HUDEP-2 (cell line): ENCODE results near the gene CFAP43.

Experiments
- DNase-seq, 76 experiments: peaks; one replicate each; lab custom pipeline; 2025; ENCODE audit not compliant: unreplicated experiment in 76 of 76; lab: John Stamatoyannopoulos, UW

Gene CFAP43

DNA sequence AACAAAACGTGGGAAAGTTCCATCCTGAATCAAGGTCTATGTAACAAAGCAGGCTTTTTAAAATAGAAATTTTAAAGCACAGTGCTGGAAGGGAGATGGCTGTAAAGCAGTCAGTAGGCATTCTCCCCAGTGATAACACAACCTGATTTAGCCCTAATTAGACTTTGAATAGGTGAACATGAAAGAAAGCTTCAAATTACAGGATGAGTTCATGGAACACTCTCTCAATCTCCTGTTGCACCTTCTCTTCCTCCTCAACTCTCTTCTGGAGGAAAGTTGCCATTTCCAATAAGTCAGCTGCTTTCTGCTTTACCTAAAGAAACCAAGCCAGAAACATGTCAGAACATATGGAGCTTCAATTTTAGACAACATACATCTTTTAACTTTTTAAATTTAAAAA, 90.1 kb downstream of the CFAP43 start:
- DNase-seq = no peak

DNA sequence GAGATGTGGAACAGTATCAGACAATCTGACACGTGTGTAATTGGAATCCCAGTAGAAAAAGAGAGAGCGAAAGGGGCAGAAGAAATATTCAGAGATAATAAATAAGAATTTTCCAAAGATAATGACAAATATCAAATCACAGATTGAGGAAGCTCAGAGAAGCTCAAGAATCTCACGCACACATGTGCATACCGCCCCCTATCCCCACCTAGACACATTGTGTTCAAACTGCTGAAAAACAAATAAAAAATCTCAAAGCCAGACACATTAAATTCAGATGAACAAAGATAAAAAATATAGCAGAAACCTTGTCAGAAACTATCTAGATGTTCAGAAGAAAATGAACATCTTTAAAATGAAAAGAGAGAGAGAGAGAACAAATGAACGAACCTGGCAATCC, 92.9 kb downstream of the CFAP43 start:
- DNase-seq = peak in 1 of 76 experiments; percentile 5

DNA sequence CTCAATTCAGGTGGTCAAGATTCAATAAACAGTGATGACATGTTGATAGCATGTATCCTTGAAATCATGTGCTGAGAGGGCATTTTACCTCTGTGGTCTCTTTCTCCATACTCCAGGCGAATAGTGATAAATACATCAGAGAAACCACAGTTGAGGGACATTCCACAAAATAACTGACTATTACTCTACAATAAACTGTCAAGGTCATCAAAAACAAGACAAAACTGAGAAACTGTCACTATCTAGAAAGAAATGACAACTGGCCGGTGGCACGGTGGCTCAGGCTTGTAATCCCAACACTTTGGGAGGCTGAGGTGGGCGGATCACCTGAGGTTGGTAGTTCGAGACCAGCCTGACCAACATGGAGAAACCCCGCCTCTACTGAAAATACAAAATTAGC, 94.0 kb downstream of the CFAP43 start:
- DNase-seq = no peak

DNA sequence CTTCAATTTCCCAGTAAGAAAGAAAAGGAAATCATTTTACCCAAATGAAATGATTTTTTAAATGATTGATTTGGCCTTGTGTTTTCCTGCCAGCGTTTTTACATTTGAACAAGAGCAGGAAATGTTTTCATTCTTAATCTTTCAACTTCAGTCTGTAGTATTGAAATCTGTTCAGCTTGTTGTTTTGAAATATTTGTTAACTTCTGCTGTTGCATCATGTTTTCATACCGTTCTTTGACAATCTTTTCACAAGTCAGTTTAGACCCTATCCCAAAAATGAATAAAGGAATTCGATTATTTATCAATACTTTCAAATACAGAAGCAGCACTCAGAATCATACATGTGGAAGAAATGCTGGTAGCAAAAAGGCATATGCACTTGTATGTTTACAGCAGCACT, 102.1 kb downstream of the CFAP43 start:
- no peak for DNase-seq

DNA sequence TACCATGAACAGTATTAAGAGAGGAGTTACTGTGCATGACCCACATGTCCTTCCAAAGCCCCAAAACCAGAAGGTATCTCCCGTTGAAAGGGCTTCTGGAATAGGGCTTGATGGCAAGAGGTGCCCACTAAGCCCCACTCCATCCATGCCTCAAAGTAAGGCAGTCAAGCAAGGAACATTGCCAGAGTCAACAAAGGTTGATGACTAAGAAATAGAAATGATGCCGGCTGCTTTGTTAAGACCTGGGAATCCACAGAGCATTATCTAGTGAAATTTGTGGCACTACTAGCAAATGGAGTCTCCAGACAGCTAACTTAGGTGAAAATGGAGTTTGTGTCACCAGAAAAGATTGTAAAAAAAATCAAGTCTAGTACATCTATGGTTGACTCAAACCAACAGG, 104.0 kb downstream of the CFAP43 start:
- no peak for DNase-seq

DNA sequence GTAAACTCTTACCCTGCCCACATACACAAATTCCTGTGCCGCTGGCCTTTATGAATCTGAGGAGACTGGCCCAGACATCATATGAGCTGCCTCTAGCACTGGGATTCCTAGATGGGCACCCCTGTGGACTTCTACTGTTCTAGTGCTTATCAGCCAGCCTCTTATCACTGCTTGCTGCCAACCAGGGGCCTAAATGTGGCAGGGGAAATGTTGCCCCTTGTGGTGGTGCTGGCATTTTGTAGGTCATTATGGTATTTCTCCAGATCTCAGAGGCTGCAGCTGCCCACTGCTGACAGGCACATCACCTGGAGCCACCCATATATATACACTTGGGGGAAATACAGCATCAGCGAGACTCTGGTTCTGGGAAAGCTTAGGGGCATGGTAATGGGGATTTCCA, 104.8 kb downstream of the CFAP43 start:
- peak in 62 of 76 experiments; percentile 2 to 63 (median 36) for DNase-seq

DNA sequence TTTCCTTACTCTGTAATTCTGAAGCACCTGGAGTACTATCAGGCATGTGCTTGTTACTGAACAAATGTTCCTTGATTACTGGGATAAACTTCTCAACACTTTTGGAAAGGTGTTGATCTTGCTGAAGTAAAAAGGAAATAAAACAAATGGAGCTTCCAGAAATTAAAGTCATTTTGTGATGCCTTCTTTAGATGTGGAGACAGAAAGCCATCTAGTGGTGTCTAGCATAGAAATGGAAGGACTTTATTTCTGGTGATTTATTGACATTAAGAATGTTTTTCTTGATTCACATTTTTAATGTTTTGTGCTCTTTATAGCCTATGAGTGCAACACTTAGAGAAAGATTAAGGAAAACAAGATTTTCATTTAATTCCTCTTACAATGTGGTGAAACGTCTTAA, 108.8 kb downstream of the CFAP43 start:
- DNase-seq = peak in 2 of 76 experiments; percentile 18 to 23

DNA sequence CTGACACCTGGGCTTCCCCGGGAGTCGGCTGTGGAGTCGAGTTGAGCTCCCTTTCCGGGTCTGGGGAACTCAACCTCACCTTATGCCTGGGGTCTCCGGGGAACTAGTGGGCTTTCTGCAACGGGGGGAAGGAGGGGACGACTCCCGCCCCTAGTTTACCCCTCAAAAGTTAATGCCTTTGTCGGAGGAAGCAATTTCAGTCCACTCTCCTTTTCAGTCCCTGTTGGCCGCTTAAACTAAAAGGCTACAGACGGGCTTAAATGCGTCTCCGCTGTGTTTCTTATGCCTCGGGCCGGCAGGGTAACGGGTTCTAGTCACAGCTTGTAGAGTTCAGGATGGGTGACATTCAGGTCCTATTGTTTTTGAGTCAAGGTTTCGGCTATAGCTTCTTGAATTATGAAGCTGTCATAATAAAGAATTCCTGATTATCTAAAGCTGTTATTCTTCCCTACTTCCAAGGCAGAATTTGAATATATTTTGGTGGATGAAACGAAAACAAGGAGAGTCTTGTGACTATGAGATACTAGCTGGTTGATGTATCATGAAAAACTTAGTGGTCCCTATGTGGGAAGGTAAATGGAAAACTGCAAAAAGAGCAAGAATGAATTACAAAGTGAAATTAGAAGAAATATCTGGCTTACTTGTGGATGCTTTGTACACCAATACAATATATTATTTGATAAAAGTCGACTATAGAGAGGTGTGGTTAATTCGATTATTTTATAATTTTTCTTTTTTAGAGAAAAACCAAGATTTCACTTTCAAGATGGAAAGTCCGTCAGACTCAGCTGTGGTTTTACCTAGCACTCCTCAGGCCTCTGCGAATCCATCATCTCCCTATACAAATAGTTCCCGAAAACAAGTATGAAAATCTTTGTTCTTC, 109.7 kb downstream of the CFAP43 start:
- DNase-seq = peak in 6 of 76 experiments; percentile 21 to 41 (median 29)

DNA sequence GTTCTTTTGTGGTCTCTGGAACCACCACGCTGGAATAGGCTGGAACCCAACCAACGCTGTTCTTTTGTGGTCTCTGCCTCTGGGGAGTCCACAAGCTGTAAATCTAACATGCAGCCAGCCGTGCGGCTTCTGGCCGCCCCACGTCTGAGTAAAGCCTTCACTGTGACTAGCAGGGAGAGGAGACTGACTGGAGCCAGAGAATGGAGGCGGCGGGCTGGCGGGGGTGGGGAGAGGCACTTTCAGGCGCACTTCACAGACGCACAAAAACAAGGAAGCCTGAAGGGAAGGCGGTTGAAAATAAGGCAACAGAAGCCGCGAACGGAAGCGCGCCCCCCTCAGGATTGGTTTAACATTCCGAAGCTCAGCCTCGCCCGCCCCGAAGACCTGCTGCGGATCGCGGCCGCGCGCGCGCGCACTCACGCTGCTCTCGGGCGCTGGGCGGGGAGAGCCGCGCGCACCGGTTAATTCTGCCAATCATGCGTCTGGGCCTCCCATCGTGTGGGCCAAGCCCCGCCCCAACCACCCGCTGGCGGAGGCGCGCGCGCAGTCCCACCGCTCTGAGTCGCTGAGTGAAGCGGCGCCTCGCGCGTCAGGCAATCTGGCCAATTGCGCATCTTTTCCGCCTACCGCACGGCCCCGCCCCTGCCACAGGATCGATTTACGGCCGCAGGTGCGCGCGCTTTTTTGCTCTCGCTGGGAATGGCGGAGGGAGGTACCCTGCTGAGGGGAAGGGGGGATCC, 110.5 kb downstream of the CFAP43 start, which contains the start of gene SFR1:
Gene SFR1, plus strand, starts transcription at position 687 of the 740 bp plus-strand sequence. Its CDS starts 13 bp downstream, at position 700.
- peak; percentile 20 to 99 (median 97) for DNase-seq

DNA sequence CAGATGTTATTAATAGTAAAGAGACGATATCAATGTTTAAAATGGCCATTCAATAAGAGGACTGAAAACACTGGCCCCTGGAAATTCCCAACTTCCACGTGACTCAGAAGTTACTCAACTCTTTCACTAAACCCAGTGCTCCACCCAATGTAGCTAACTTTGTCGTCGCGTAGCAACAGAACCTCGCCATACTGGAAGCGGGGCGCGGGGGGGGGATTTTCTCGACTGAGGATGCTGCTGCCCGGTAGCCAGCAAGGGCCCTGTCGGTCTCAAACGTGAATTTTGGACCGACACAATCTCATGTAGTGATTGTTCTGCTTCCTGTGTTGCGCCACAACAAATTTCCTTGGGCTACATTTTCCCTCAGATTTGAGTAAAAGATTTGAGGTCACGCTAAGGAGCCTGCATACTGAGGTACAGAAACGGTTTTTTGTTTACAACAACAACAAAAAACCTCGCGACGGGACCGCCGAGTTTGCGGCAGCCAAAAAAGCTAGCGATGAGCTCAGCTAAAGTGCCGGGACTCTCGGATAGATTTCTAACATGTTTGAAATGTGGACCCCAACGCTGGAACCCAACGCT, 111.2 kb downstream of the CFAP43 start:
- peak in 60 of 76 experiments; percentile 9 to 72 (median 46) for DNase-seq

DNA sequence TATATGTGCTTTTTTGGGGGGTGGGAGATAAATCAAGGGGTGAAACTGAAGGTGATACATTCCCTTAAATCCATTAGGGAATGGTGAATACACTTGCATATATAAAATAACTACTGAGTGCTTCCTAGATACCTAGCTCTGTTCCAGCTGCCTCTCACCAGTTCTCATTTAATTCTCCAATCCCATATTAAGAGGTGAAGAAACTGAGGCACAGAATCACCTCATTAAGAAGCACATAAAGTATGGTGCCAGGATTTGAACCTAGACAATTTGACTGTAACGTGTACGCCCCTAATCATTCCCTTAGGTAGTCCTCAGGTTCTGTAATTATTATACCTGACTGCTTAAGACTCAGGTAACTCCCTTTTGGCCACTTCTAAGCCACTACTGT, 111.7 kb downstream of the CFAP43 start:
- no peak for DNase-seq

DNA sequence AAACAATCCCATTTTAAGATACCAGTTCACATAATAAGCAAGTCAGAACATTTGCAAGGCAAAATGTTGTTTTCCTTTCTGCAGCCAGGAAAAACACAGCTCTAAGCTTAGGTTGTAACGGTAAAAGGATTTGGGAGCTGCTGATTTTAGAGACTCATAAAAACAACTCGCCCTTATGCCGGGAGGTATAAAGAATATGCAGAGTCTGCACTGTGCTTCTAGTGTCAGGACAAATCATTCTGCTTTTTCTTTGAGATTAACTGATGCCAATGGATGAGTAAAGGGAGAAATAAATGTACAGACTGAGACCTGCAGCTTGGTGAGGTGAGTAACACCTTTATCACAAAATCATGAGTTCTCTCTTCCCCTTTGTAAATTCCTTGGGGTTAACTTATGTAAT, 112.2 kb downstream of the CFAP43 start:
- DNase-seq = no peak

DNA sequence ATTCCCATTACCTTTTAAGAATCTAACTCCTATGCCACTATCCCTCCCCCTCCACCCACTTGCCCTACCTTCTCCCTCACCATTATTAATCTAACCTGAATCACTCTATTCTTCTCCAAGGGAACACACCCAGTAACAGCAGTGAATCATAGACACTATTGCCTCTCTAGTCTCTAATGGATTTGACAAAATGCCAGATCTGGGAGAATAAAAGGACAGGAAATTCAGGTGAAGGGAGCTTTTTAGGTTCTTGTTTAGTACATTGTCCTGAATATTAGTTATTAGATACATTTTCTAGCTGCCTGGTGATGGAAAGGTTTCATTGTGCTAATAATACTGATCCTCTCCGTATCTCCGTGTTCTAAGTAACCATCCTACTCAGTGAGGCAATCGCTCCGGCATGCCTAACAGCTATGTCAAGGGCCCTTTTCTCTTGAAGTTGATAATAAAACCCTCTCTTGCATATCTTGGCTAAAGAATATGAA, 114.3 kb downstream of the CFAP43 start:
- no peak for DNase-seq

DNA sequence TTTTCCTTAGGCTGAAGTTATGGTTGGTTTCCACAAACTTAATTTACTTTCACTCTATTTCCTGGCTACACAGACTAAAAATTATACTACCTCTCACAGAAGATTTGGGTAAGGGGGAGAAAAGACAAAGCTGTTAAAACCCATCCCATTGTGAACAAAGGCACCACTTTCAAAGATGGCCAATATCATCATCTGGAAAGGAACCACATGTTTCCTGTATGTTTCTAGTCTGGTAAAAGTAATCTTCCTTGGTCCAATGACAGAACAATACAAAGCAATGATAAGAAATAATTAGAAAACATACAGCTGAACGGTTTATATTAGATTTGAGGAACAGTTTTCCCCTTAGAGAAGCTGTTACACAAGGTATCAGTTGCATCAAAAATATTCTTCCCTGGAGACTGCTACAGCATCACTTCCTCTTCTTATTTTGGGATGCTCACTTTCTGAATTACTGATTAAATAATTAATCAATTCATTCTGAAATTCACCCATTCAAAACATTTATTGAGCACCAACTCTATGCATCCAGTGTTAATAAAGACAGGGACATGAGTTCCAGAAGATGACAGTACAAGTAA, 118.7 kb downstream of the CFAP43 start:
- DNase-seq = no peak

DNA sequence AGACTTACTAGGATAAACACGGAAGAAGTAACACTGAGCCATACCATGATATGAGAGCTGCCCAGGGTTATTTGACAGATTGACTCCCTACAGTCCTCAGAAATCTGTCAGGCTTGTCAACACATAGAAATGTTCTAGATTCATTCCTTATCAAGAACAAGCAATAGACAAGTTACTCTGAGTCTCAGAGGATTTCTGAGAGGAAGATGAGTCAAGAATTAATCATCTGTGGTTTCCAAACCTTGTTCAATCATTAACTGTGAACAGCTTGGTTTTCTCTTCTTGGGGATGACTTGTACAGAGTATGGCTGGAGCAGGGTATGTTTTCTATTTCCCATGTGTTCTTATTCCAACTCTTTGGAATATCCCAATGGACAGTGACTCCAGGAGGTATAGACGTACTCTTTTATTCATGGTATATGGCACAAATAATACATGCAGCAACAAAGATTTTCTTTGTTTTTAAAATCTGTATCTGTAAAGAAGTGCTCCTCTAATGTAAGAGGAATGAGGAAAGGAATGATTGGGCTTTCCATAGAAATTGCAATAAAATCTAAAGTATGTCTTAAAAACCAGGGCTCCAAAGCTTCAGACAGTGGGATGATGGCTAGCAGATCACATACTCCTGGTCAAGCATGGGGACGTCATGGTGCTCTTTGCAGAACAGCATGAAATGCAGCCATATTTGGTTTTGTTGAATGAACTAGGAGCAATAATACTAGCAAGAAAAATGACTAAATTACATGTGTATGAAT, 122.1 kb downstream of the CFAP43 start:
- DNase-seq = peak in 1 of 76 experiments; percentile 8

DNA sequence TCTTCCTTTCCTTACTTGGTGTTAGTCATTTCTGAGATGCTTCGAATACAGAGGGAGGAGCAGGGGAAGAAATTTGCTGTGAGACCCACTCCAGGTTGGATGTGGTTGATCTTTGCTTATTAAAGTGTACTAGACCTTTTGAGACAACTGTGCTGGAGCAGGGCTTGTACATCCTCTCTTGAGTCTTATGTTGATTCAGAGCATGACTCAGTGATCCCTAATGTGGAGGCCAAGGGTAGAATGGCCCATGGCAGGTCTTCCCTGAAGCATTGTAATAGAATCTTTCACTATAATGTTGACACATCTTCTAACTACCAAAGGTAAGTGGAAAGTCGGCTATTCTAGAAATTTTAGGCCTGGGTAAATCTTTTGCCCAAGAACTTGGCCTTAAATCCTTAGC, 127.2 kb downstream of the CFAP43 start:
- DNase-seq = no peak

DNA sequence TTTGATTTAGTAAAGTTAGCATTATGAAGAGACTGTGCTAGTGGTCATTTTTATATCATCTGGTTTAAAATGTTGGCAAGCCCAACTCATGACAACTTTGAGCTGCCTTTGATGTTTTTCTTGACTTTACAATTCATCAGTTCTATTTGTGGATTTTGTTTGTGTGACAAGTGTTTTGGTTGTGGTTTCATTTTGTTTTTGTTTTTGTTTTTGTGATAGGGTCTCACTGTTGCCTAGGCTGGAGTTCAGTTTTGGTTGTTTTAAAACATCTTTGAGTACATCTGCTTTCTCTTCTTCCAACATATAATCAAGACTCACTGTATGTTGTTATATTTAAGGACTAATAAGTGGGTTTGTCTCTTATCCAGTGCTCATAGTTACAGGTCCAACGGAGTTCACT, 127.7 kb downstream of the CFAP43 start:
- no peak for DNase-seq

DNA sequence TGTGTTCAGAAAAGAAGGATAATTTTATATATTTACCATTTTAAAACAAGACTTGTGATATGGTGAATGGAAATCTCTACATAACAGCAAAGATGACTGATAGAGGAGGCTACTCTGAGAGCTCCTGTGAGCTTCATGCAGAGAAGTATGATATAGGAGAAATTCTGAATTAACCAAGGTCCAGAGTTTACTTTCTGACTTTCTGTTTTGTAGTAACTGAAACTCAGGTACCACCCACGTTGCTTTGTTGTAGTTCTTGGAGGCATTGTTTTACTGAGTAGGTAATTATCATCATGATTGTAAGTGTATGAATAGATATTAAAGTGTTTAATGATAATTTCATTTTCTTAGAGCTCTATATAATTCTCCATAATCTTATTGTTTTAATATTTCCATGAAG, 128.2 kb downstream of the CFAP43 start:
- DNase-seq = no peak

DNA sequence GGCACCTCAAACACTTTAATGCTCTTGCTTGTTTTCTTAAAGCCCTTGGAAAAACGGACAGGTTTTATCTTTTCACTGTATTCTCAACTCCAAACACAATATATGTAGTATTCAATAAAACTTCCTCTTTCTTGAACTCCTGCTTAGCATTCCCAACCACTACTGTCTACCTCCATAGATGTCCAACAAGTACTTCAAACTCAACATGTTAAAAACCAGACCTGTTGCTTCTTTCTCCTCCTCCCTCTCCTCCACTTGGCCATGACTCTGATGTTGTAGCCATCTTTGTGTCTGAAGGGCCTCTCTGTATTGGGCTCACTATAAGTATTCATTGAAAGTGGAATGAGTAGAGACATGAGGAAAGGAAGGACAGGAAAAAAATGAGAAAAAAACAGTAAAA, 130.3 kb downstream of the CFAP43 start:
- no peak for DNase-seq

DNA sequence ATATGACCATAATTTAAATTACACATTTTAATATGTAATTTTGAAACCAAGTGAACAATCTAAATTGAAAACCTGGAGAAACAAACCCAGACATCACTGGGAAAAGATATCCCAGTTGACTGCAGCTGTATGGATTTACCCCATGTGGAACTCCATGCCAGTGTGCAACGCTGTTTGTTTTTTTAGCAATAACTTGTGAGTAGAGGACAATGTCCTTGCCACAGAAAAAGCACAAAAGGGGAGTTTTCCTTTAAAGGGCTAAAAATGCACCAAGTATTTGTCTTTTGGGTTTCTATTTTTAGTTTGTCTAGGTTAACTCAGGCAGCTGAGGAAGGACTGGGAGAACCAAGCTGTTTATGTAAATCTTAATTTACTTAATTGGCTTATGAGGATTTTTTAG, 131.4 kb downstream of the CFAP43 start:
- DNase-seq = no peak
